ENCODE results near the gene KRT85. TPM values are rescaled to one million over a fixed set of nuclear protein-coding genes. Genes with fewer than 3 reads are reported as not detected.

The KRT85 gene
- total RNA-seq, 4 donors from 2014 or later = not detected

GRCh38 chr12:52351196-52352059 lies 15.9 kb downstream of the KRT85 start:
- TF ChIP-seq POLR2A (IDR thresholded peaks at IDR 0.05; ENCODE audit: low read depth) = no peak
- TF ChIP-seq POLR2AphosphoS5 (IDR thresholded peaks at IDR 0.05) = peak in 1 of 2 donors; percentile 17
- Histone ChIP-seq H3K4me3 (no peak overlapping the region), H3K27ac (replicated peaks in 1 of 4) (no peak overlapping the region), H3K27me3 (peaks cover 0 to 16% (median 0%) of the 10 kb centered on the region in 4 donors), H3K36me3 (no peaks in the 10 kb centered on the region), H3K9me3 (no peaks in the 10 kb centered on the region), H3K4me1 (peaks cover 0 to 10% (median 0%) of the 10 kb centered on the region in 4 donors)
- WGBS = 51% methylated on average over 9 of the region's 9 CpGs
- DNase-seq (ENCODE audit: extremely low spot score) = no peak
- intact Hi-C loops (cut with DNase I) = no loop called here

- 94% methylated on average over 5 of the region's 5 CpGs for WGBS
- intact Hi-C loops (cut with DNase I) = no loop called here
- H3K4me3 ChIP-seq = no peak overlapping the region
- TF ChIP-seq POLR2A (IDR thresholded peaks at IDR 0.05; ENCODE audit: low read depth) = no peak
- no peak for TF ChIP-seq CTCF (IDR thresholded peaks at IDR 0.05)
- no peak for TF ChIP-seq EP300 (IDR thresholded peaks at IDR 0.05)
- TF ChIP-seq POLR2AphosphoS5 (IDR thresholded peaks at IDR 0.05) = no peak
- H3K27me3 ChIP-seq = peaks cover 0 to 9% (median 0%) of the 10 kb centered on the region in 4 donors
- DNase-seq (ENCODE audit: extremely low spot score) = no peak
- H3K36me3 ChIP-seq = no peaks in the 10 kb centered on the region
- no peaks in the 10 kb centered on the region for H3K9me3 ChIP-seq
- H3K27ac ChIP-seq (replicated peaks in 1 of 4) = no peak overlapping the region
- peaks cover 0 to 10% (median 0%) of the 10 kb centered on the region in 4 donors for H3K4me1 ChIP-seq
Observed at GRCh38 chr12:52350786-52351185, 16.5 kb downstream of the KRT85 start.

- Histone ChIP-seq H3K36me3 (no peaks in the 10 kb centered on the region), H3K4me3 (no peak overlapping the region), H3K27ac (replicated peaks in 1 of 4) (no peak overlapping the region), H3K27me3 (peaks cover 0 to 8% (median 0%) of the 10 kb centered on the region in 4 donors), H3K4me1 (peaks cover 0 to 10% (median 0%) of the 10 kb centered on the region in 4 donors), H3K9me3 (no peaks in the 10 kb centered on the region)
- intact Hi-C loops (cut with DNase I) = no loop called here
- no peak for TF ChIP-seq EP300 (IDR thresholded peaks at IDR 0.05)
- TF ChIP-seq CTCF (IDR thresholded peaks at IDR 0.05) = no peak
- TF ChIP-seq POLR2AphosphoS5 (IDR thresholded peaks at IDR 0.05) = no peak
- TF ChIP-seq POLR2A (IDR thresholded peaks at IDR 0.05; ENCODE audit: low read depth) = no peak
- WGBS = 92% methylated on average over 4 of the region's 8 CpGs
- DNase-seq (ENCODE audit: extremely low spot score) = no peak
Observed at GRCh38 chr12:52350021-52350620, 17.2 kb downstream of the KRT85 start.

- H3K9me3 ChIP-seq = peaks cover 0 to 2% (median under 1%) of the 10 kb centered on the region in 4 donors
- intact Hi-C loops (cut with DNase I) = no loop called here
- WGBS = 74% methylated on average over 6 of the region's 6 CpGs
- no peak for DNase-seq (ENCODE audit: extremely low spot score)
- H3K4me3 ChIP-seq = no peak overlapping the region
- no peaks in the 10 kb centered on the region for H3K36me3 ChIP-seq
- H3K27ac ChIP-seq (replicated peaks in 1 of 4) = no peak overlapping the region
- peaks cover 0 to 10% (median 0%) of the 10 kb centered on the region in 4 donors for H3K4me1 ChIP-seq
- TF ChIP-seq POLR2A (IDR thresholded peaks at IDR 0.05; ENCODE audit: low read depth) (no peak), EP300 (IDR thresholded peaks at IDR 0.05) (no peak), CTCF (IDR thresholded peaks at IDR 0.05) (no peak), POLR2AphosphoS5 (IDR thresholded peaks at IDR 0.05) (no peak)
- H3K27me3 ChIP-seq = peaks cover 0 to 3% (median 0%) of the 10 kb centered on the region in 4 donors
Observed at GRCh38 chr12:52349196-52349595, 18.1 kb downstream of the KRT85 start.

Measured in esophagus muscularis mucosa (tissue), 4 donors.